ENCODE results near the gene ADARB2.

The ADARB2 gene

GRCh38 chr10:1204434-1205326, 532.6 kb downstream of the ADARB2 start:
- DNase-seq (ENCODE audit: low spot score): no peak

GRCh38 chr10:1203704-1204103, 533.6 kb downstream of the ADARB2 start:
- DNase-seq (ENCODE audit: low spot score): no peak

GRCh38 chr10:1203216-1203615, 534.1 kb downstream of the ADARB2 start:
- no peak for DNase-seq (ENCODE audit: low spot score)

GRCh38 chr10:1202343-1202742, 535.0 kb downstream of the ADARB2 start:
- no peak for DNase-seq (ENCODE audit: low spot score)

- DNase-seq (ENCODE audit: low spot score): no peak
Observed at GRCh38 chr10:1200866-1201807, 536.2 kb downstream of the ADARB2 start.

GRCh38 chr10:1199897-1200721, 537.2 kb downstream of the ADARB2 start:
- DNase-seq (ENCODE audit: low spot score): no peak

- DNase-seq (ENCODE audit: low spot score): no peak
Observed at GRCh38 chr10:1199345-1199673, 538.0 kb downstream of the ADARB2 start.

GRCh38 chr10:1198453-1199344, 538.6 kb downstream of the ADARB2 start:
- no peak for DNase-seq (ENCODE audit: low spot score)

- DNase-seq (ENCODE audit: low spot score): no peak
Observed at GRCh38 chr10:1197384-1197783, 539.9 kb downstream of the ADARB2 start.

GRCh38 chr10:1196656-1197055, 540.7 kb downstream of the ADARB2 start:
- no peak for DNase-seq (ENCODE audit: low spot score)

- no peak for DNase-seq (ENCODE audit: low spot score)
Observed at GRCh38 chr10:1195828-1196227, 541.5 kb downstream of the ADARB2 start.

GRCh38 chr10:1194161-1194560, 543.2 kb downstream of the ADARB2 start:
- no peak for DNase-seq (ENCODE audit: low spot score)

GRCh38 chr10:1193561-1193960, 543.8 kb downstream of the ADARB2 start:
- DNase-seq (ENCODE audit: low spot score): no peak

- no peak for DNase-seq (ENCODE audit: low spot score)
Observed at GRCh38 chr10:1191752-1192151, 545.6 kb downstream of the ADARB2 start.

- no peak for DNase-seq (ENCODE audit: low spot score)
Observed at GRCh38 chr10:1190791-1191490, 546.4 kb downstream of the ADARB2 start.

GRCh38 chr10:1190052-1190395, 547.3 kb downstream of the ADARB2 start:
- DNase-seq (ENCODE audit: low spot score): no peak

GRCh38 chr10:1189166-1190051, 547.9 kb downstream of the ADARB2 start:
- DNase-seq (ENCODE audit: low spot score): no peak

GRCh38 chr10:1188558-1189135, 548.7 kb downstream of the ADARB2 start:
- no peak for DNase-seq (ENCODE audit: low spot score)

All from LoVo (cell line).